ENCODE results near the gene GAL3ST1. TPM values are rescaled to one million over a fixed set of nuclear protein-coding genes. Genes with fewer than 3 reads are reported as not detected.

GAL3ST1 gene
- total and polyA plus RNA-seq, 2 of the 8 experiments (the other 6 are each of a cell fraction or from before 2014, with no cell fraction given) = 11.0 to 32.5 TPM

DNA sequence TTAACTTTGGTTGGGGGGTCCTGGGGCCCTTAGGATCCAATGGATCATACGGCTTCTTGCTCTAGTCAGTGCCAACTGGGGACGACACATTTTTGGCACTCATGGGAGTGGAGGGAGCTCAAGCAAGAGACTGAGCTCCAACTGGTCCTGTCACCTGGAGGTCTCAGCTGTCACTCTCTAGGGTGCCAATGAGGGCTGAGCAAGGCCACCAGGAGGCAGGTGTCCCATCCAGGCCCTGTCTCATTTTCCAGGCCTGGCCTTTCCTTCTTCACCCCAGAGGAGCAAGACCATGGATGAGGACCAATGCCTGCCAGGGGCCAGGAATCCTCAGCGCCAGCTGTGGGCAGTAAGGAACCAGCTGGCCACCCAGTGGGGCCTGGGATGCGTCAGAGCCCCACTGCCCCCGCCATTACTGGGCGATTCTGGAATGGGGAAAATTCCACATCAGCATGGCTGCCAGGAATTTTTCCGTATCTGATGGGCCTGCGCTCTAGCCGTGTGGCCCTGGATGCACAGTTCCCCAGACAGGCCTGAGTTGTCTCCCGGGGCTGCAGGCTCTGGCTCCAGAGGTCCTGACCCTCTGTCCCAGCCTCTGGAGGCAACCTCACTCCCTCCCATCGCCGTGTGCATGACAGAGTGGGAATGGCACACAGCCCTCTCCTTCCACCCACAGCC is 669 bp upstream of the GAL3ST1 start (continued):
- no peak for TF ChIP-seq YY1 (IDR thresholded peaks at IDR 0.05; ENCODE audit: low read depth, low read length)

All from H1 (cell line).